Kidney (tissue), 14 donors: ENCODE data around the gene RNF214. TPM values are rescaled to one million over a fixed set of nuclear protein-coding genes. Genes with fewer than 3 reads are reported as not detected.

ENCODE experiments used
- DNase-seq, 5 donors: peaks; one replicate each; pipeline ENCODE4 v3.0.0-alpha.2; 2013 to 2020
- FAIRE-seq: peaks from 2 replicates; lab custom pipeline; 2012; peaks lifted over from hg19 to GRCh38; lab: Jason Lieb, UNC
- H3K27ac ChIP-seq, 2 donors: one replicate each; pipeline ENCODE4 v1.7.0; 2013; ENCODE audit warnings: low read depth in 2 of 2, low read length in 2 of 2, inconsistent platforms in 1 of 2
- H3K27me3 ChIP-seq: one replicate; pipeline ENCODE4 v1.7.1; 2013; ENCODE audit warnings: low read length, inconsistent platforms; ENCODE audit not compliant: control insufficient read depth, insufficient read depth
- H3K36me3 ChIP-seq, 3 donors: one replicate each; pipeline versions ENCODE4 v1.7.0 to v1.7.1; 2013; ENCODE audit warnings: low read length in 3 of 3, control low read depth in 1 of 3, inconsistent platforms in 1 of 3; ENCODE audit not compliant: insufficient read depth in 3 of 3, control insufficient read depth in 2 of 3
- H3K4me1 ChIP-seq, 3 donors: one replicate each; pipeline versions ENCODE4 v1.7.0 to v1.7.1; 2013; ENCODE audit warnings: low read length in 3 of 3, inconsistent platforms in 1 of 3, low read depth in 1 of 3; ENCODE audit not compliant: control insufficient read depth in 2 of 3, insufficient read depth in 2 of 3
- H3K4me3 ChIP-seq, 3 donors: one replicate each; pipeline versions ENCODE4 v1.7.0 to v1.8.1; 2013; ENCODE audit warnings: low read length in 3 of 3, control low read depth in 1 of 3, inconsistent platforms in 1 of 3
- H3K9ac ChIP-seq, 3 donors: one replicate each; pipeline versions ENCODE4 v1.7.0 to v1.7.1; 2013; ENCODE audit warnings: low read length in 3 of 3, control low read depth in 1 of 3, inconsistent platforms in 1 of 3
- H3K9me3 ChIP-seq, 3 donors: one replicate each; pipeline versions ENCODE4 v1.7.0 to v1.7.1; 2013; ENCODE audit warnings: low read length in 3 of 3, control low read depth in 1 of 3, inconsistent platforms in 1 of 3; ENCODE audit not compliant: control insufficient read depth in 2 of 3, insufficient read depth in 1 of 3
- CTCF ChIP-seq: IDR thresholded peaks from 3 replicates; pipeline ENCODE4 v1.5.1; 2012; ENCODE audit warnings: mild to moderate bottlenecking, moderate library complexity, borderline replicate concordance; ENCODE audit not compliant: insufficient read depth; ENCODE audit errors: extremely low read depth
- intact Hi-C: fragments of 100-400 bp; cut with DNase I; formaldehyde crosslinking; loops from one replicate; pipeline ENCODE4 v1.11.1; 2022
- polyA plus RNA-seq: library from polyadenylated mRNA; stranded (reverse); fragments of 350-450 nt; fragmentation: Illumina TruSeq; extraction: RNeasy Lipid Tissue Mini Kit (QIAGEN cat#74804); gene quantifications from one replicate; pipeline ENCODE4 v1.2.3, GENCODE V29; 2014; ENCODE audit warnings: low read depth, low replicate concordance; ENCODE audit not compliant: insufficient read depth
- total RNA-seq: library from RNA; stranded (reverse); fragmentation: NEBNext Ultra II Directional; extraction: Animal tissue kit (Norgen Biotek cat#: 25700); gene quantifications from one replicate; pipeline ENCODE4 v1.2.1, GENCODE V29; 2021
- donor health status: control.
- donor health status: control.
- donor health status: control.
- donor health status: control.
- donor health status: control.
- donor health status: DM: yes; HTN: yes; CAD: no.
- donor health status: Normal renal cell carcinoma (clear cell type).

RNF214 gene
- total and polyA plus RNA-seq, 2 donors from 2014 or later: 8.5 to 24.7 TPM

- Histone ChIP-seq H3K27me3 (no peaks in the 10 kb centered on the region), H3K4me1 (no peaks in the 10 kb centered on the region), H3K36me3 (peaks cover 0 to 30% (median 29%) of the 10 kb centered on the region in 3 donors), H3K9me3 (no peaks in the 10 kb centered on the region), H3K4me3 (no peak overlapping the region), H3K9ac (no peak overlapping the region), H3K27ac (no peak overlapping the region)
- TF ChIP-seq CTCF: no peak
- FAIRE-seq (no peak), DNase-seq (peak in 1 of 5 donors; percentile 58)
- intact Hi-C loops: no loop called here
These were observed 45.1 kb upstream of the RNF214 start for GRCh38 chr11:117187428-117187798.

- FAIRE-seq: no peak
- Histone ChIP-seq H3K4me3 (no peak overlapping the region), H3K27me3 (no peaks in the 10 kb centered on the region), H3K9me3 (no peaks in the 10 kb centered on the region), H3K36me3 (peaks cover 0 to 31% (median 29%) of the 10 kb centered on the region in 3 donors), H3K4me1 (no peaks in the 10 kb centered on the region), H3K27ac (no peak overlapping the region), H3K9ac (no peak overlapping the region)
- intact Hi-C loops: no loop called here
- peak in 2 of 5 donors; percentile 38 to 68 for DNase-seq
- TF ChIP-seq CTCF: no peak
These were observed 44.5 kb upstream of the RNF214 start for GRCh38 chr11:117187799-117188481.

- Histone ChIP-seq H3K36me3 (peaks cover 0 to 37% (median 29%) of the 10 kb centered on the region in 3 donors), H3K4me1 (no peaks in the 10 kb centered on the region), H3K9ac (no peak overlapping the region), H3K27ac (no peak overlapping the region), H3K4me3 (no peak overlapping the region), H3K27me3 (no peaks in the 10 kb centered on the region), H3K9me3 (no peaks in the 10 kb centered on the region)
- no peak for TF ChIP-seq CTCF
- DNase-seq (peak in 2 of 5 donors; percentile 32 to 71), FAIRE-seq (no peak)
- intact Hi-C loops: no loop called here
These were observed 43.8 kb upstream of the RNF214 start for GRCh38 chr11:117188620-117189081.
